Left lung (tissue), 10 donors: Measurements from ENCODE around the gene BMP2K. TPM values are rescaled to one million over a fixed set of nuclear protein-coding genes. Genes with fewer than 3 reads are reported as not detected.
A peak's percentile ranks its signal among the peaks of the same experiment; 100 is the strongest.

ENCODE experiments used
- ATAC-seq: fragments of 200-7000 bp; cut with Tn5 transposase; one replicate; pipeline ENCODE4 v1.9.1; 2020; ENCODE audit warnings: moderate library complexity
- DNase-seq, 4 donors: peaks; one replicate each; pipeline ENCODE4 v3.0.0-alpha.2; 2013 to 2020
- H3K27ac ChIP-seq, 2 donors: fragments of 200-600 bp; sonication (generic) in 1 of 2; one replicate each; pipeline versions ENCODE4 v1.5.0 to v1.8.0; 2020 to 2021
- H3K27me3 ChIP-seq, 2 donors: fragments of 200-600 bp; sonication (generic) in 1 of 2; one replicate each; pipeline versions ENCODE4 v1.5.0 to v1.8.0; 2020 to 2021
- H3K36me3 ChIP-seq, 2 donors: fragments of 200-600 bp; sonication (generic) in 1 of 2; one replicate each; pipeline versions ENCODE4 v1.5.0 to v1.8.0; 2020 to 2021
- H3K4me1 ChIP-seq, 2 donors: fragments of 200-600 bp; one replicate each; pipeline ENCODE4 v1.8.0; 2021
- H3K4me3 ChIP-seq, 2 donors: fragments of 200-600 bp; sonication (generic) in 1 of 2; one replicate each; pipeline versions ENCODE4 v1.5.0 to v1.8.0; 2020 to 2021; ENCODE audit warnings: mild to moderate bottlenecking in 1 of 2
- H3K9me3 ChIP-seq, 2 donors: fragments of 200-600 bp; sonication (generic) in 1 of 2; one replicate each; pipeline versions ENCODE4 v1.5.0 to v1.8.0; 2020 to 2021
- intact Hi-C, 2 donors: fragments of 100-400 bp; cut with DNase I; formaldehyde crosslinking; loops; one replicate each; pipeline versions ENCODE4 v1.11.2 to v1.14.2; 2022
- polyA plus RNA-seq, 6 donors: library from polyadenylated mRNA; unstranded; fragments of 120-200 nt; gene quantifications; one replicate each; pipeline ENCODE4 v1.2.1, GENCODE V29; 2013; ENCODE audit not compliant: insufficient read length in 6 of 6
- total RNA-seq, 2 donors: library from RNA; stranded (reverse); fragmentation: NEBNext Ultra II Directional; extraction: Animal tissue kit (Norgen Biotek cat#: 25700); gene quantifications; one replicate each; pipeline ENCODE4 v1.2.1, GENCODE V29; 2021
- TF ChIP-seq, protein P1 (sequence below), 2 donors: fragments of 200-600 bp; sonication (generic) in 1 of 2; IDR thresholded peaks; one replicate each; pipeline versions ENCODE4 v1.5.0 to v1.8.0; 2021; ENCODE audit warnings: antibody characterized with exemption in 2 of 2
- donor health status: DM: no; HTN: yes; CAD: no.
- donor health status: DM: no; HTN: no; CAD: no.

The BMP2K gene
- total and polyA plus RNA-seq, 8 donors: 23.2 to 67.0 (median 27.1) TPM

DNA sequence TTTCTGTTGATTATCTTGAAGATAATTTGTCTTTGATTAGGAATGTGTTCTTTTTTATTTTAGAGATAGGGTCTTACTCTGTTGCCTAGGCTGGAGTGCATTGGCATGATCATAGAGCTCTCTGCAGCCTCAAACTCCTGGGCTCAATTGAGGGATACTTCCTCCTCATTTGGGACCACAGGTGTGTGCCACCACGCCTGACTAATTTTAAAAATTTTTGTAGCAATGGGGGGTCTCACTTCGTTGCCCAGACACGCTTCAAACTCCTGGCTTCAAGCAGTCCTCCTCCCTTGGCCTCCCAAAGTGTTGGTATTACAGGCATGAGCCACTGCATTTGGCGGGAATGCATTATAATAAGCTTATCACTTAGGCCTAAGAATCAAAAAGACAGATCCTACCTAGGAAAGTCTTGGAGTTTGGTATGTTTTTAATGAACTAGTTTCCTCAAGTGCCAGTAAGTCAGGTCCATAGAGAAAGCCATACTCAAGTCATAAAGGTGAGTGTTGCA, 21.7 kb downstream of the BMP2K start:
- H3K27ac ChIP-seq: no peak overlapping the region
- no peak for DNase-seq
- H3K27me3 ChIP-seq: no peaks in the 10 kb centered on the region
- TF ChIP-seq, protein P1, sequence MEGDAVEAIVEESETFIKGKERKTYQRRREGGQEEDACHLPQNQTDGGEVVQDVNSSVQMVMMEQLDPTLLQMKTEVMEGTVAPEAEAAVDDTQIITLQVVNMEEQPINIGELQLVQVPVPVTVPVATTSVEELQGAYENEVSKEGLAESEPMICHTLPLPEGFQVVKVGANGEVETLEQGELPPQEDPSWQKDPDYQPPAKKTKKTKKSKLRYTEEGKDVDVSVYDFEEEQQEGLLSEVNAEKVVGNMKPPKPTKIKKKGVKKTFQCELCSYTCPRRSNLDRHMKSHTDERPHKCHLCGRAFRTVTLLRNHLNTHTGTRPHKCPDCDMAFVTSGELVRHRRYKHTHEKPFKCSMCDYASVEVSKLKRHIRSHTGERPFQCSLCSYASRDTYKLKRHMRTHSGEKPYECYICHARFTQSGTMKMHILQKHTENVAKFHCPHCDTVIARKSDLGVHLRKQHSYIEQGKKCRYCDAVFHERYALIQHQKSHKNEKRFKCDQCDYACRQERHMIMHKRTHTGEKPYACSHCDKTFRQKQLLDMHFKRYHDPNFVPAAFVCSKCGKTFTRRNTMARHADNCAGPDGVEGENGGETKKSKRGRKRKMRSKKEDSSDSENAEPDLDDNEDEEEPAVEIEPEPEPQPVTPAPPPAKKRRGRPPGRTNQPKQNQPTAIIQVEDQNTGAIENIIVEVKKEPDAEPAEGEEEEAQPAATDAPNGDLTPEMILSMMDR (IDR thresholded peaks at IDR 0.05): no peak
- no peak overlapping the region for H3K4me3 ChIP-seq
- ATAC-seq: no peak
- no peaks in the 10 kb centered on the region for H3K36me3 ChIP-seq
- H3K4me1 ChIP-seq: peaks cover 0 to 3% of the 10 kb centered on the region in 2 donors
- H3K9me3 ChIP-seq: no peaks in the 10 kb centered on the region
- intact Hi-C loops: no loop called here

DNA sequence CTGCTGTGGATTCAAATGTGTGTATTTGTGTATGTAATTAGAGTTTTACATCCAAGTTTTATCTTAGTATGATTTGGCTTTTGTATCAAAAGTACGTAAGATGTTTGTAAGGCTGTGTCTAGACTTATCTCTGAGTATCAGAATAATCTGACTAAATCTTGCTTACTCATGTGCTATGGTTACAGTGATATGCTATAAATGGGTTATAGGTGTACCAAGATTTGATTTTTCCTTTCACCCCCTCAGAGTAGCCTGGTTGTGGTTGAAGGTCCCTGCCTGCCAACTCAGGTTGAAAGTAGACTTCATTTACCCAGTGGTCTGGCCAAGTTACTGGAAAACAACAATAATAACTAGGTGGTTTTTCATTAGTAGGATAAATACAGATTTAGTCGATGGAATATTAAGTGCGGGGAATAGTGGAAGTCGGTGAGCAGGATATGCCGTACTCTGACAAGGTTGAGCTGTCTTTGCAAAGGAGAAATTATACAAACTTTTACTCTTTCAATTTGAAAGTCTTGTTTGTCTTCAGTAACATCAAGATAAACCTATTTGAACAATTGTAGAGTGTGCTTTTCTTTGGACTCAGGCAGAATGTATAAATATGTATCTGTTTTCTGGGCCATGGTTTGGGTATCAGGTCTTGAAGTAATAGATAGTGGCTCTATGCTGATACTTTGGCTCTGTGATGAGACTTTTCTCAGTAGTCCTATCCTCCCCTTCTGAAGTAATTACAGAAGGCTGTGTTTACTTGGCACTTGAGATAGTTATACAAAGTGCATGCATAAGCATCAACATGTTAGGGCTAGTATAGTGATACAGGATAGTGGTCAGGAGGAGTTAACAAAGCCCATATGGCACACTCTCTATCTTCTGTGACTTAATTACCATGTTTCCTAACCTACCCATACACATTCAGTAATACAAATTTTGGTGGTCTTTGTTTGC, 23.7 kb downstream of the BMP2K start:
- intact Hi-C loops: no loop called here

DNA sequence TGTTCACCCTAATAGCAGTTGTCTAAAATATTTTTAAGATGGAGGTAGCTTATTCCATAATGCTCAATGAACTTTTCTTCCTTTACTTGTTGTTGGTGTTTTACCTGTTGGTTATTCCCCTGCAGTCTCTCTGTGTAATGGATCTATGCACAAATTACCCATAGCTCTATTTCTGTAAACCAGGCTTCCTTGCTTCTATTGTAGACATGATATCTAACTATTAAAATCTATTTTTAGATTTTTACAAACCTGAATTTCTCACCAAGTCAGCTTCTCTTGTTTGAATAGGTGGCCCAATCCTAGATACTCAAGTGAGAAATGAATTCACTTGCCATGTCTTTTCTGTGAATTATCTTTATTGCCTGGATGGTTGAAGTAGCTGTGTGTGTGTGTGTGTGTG, 24.8 kb downstream of the BMP2K start:
- intact Hi-C loops: no loop called here

More for the DNA sequence above, 23.7 kb downstream of the BMP2K start:
- Histone ChIP-seq H3K27me3 (no peaks in the 10 kb centered on the region), H3K36me3 (no peaks in the 10 kb centered on the region), H3K4me3 (no peak overlapping the region), H3K9me3 (no peaks in the 10 kb centered on the region), H3K4me1 (peaks cover 0 to 3% of the 10 kb centered on the region in 2 donors), H3K27ac (no peak overlapping the region)
- TF ChIP-seq, protein P1 (IDR thresholded peaks at IDR 0.05): no peak
- ATAC-seq (peak; percentile 37), DNase-seq (no peak)

DNA sequence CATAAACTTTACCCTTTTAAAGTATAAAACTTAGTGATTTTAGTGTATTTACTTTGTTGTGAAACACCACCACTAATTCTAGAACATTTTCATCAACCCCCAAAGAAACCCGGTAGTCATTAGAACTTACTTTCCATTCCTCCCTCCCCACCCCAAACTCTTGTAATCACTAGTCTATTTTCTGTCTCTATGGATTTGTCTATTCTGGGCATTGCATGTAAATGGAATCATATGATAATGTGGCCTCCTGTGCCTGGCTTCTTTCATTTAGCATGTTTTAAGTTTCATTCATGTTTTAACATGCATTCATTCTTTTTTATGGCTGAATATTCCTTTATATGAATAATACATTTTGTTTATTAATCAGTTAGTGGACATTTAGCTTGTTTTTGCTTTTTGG, 27.8 kb downstream of the BMP2K start:
- Histone ChIP-seq H3K36me3 (no peaks in the 10 kb centered on the region), H3K9me3 (peaks cover 0 to 16% of the 10 kb centered on the region in 2 donors), H3K27ac (no peak overlapping the region), H3K4me3 (no peak overlapping the region), H3K27me3 (no peaks in the 10 kb centered on the region), H3K4me1 (peaks cover 0 to 3% of the 10 kb centered on the region in 2 donors)
- intact Hi-C loops: no loop called here
- ATAC-seq (no peak), DNase-seq (no peak)
- TF ChIP-seq, protein P1 (IDR thresholded peaks at IDR 0.05): no peak

More for the DNA sequence above, 24.8 kb downstream of the BMP2K start:
- peaks cover 0 to 2% of the 10 kb centered on the region in 2 donors for H3K9me3 ChIP-seq
- no peaks in the 10 kb centered on the region for H3K36me3 ChIP-seq
- no peaks in the 10 kb centered on the region for H3K27me3 ChIP-seq
- H3K4me3 ChIP-seq: no peak overlapping the region
- H3K4me1 ChIP-seq: peaks cover 0 to 3% of the 10 kb centered on the region in 2 donors
- H3K27ac ChIP-seq: no peak overlapping the region
- TF ChIP-seq, protein P1 (IDR thresholded peaks at IDR 0.05): no peak
- DNase-seq: no peak
- ATAC-seq: no peak

DNA sequence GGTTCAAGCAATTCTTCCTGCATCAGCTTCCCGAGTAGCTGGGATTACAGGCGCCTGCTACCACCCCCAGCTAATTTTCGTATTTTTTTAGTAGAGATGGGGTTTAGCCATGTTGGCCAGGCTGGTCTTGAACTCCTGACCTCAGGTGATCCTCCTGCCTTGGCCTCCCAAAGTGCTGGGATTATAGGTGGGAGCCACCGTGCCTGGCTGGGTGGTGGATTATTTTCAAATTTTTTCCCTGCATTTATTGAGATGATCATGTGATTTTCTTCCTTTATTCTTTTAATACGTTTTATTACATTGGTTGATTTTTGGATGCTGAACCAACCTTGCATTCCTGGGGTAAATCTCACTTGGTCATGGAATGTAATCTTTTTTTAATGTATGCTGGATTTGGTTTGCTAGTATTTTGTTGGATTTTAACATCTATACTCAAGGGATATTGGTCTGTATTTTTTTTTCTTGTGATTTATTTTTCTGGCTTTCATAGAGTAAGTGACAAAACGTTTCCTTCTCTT, 30.9 kb downstream of the BMP2K start:
- intact Hi-C loops: no loop called here
- Histone ChIP-seq H3K9me3 (peaks cover 0 to 16% of the 10 kb centered on the region in 2 donors), H3K4me1 (no peaks in the 10 kb centered on the region), H3K27ac (no peak overlapping the region), H3K36me3 (no peaks in the 10 kb centered on the region), H3K4me3 (no peak overlapping the region), H3K27me3 (no peaks in the 10 kb centered on the region)
- DNase-seq (no peak), ATAC-seq (no peak)
- TF ChIP-seq, protein P1 (IDR thresholded peaks at IDR 0.05): no peak
